Measurements from ENCODE around the gene TAF1B. TPM values are rescaled to one million over a fixed set of nuclear protein-coding genes. Genes with fewer than 3 reads are reported as not detected.

TAF1B gene
- total RNA-seq, 6 experiments from 2014 or later, result 4.8 to 8.1 (median 6.6) TPM

- TF ChIP-seq CTCF (IDR thresholded peaks at IDR 0.05) (no peak), POLR2A (IDR thresholded peaks at IDR 0.05) (no peak)
- Histone ChIP-seq H3K4me1 (no peaks in the 10 kb centered on the region), H3K36me3 (no peaks in the 10 kb centered on the region), H3K9me3 (no peaks in the 10 kb centered on the region), H3K27ac (no peak overlapping the region), H3K4me3 (no peak overlapping the region), H3K27me3 (no peaks in the 10 kb centered on the region)
- DNase-seq, result no peak
- intact Hi-C loops (cut with DNase I), result no loop called here
- no peak for ATAC-seq
- WGBS (ENCODE audit: insufficient coverage, low coverage, low lambda C conversion rate, missing lambda C conversion rate), result 78% methylated on average over 5 of the region's 5 CpGs
These were observed 18.1 kb upstream of the TAF1B start for GRCh38 chr2:9824956-9825720.

- no peaks in the 10 kb centered on the region for H3K4me1 ChIP-seq
- intact Hi-C loops (cut with DNase I), result no loop called here
- DNase-seq, result no peak
- H3K36me3 ChIP-seq, result no peaks in the 10 kb centered on the region
- no peaks in the 10 kb centered on the region for H3K27me3 ChIP-seq
- TF ChIP-seq CTCF (IDR thresholded peaks at IDR 0.05) (no peak), POLR2A (IDR thresholded peaks at IDR 0.05) (no peak)
- no peaks in the 10 kb centered on the region for H3K9me3 ChIP-seq
- H3K27ac ChIP-seq, result no peak overlapping the region
- ATAC-seq, result no peak
- no peak overlapping the region for H3K4me3 ChIP-seq
- 86% methylated on average over 4 of the region's 4 CpGs for WGBS (ENCODE audit: insufficient coverage, low coverage, low lambda C conversion rate, missing lambda C conversion rate)
These were observed 17.1 kb upstream of the TAF1B start for GRCh38 chr2:9826208-9826607.

GRCh38 chr2:9830685-9831410 is 12.4 kb upstream of the TAF1B start:
- Histone ChIP-seq H3K9me3 (no peaks in the 10 kb centered on the region), H3K27ac (no peak overlapping the region), H3K27me3 (no peaks in the 10 kb centered on the region), H3K36me3 (no peaks in the 10 kb centered on the region), H3K4me1 (no peaks in the 10 kb centered on the region), H3K4me3 (no peak overlapping the region)
- TF ChIP-seq POLR2A (IDR thresholded peaks at IDR 0.05), result no peak
- no peak for TF ChIP-seq CTCF (IDR thresholded peaks at IDR 0.05)
- intact Hi-C loops (cut with DNase I), result no loop called here
- no peak for DNase-seq
- peak in 1 of 4 donors; percentile 23 for ATAC-seq
- WGBS (ENCODE audit: insufficient coverage, low coverage, low lambda C conversion rate, missing lambda C conversion rate), result 56% methylated on average over 3 of the region's 5 CpGs

- Histone ChIP-seq H3K36me3 (no peaks in the 10 kb centered on the region), H3K4me3 (no peak overlapping the region), H3K9me3 (no peaks in the 10 kb centered on the region), H3K27me3 (no peaks in the 10 kb centered on the region), H3K4me1 (no peaks in the 10 kb centered on the region), H3K27ac (no peak overlapping the region)
- DNase-seq (no peak), ATAC-seq (no peak)
- TF ChIP-seq POLR2A (IDR thresholded peaks at IDR 0.05), result no peak
- TF ChIP-seq CTCF (IDR thresholded peaks at IDR 0.05), result no peak
- intact Hi-C loops (cut with DNase I), result no loop called here
- WGBS (ENCODE audit: insufficient coverage, low coverage, low lambda C conversion rate, missing lambda C conversion rate), result 56% methylated on average over 6 of the region's 6 CpGs
These were observed 11.6 kb upstream of the TAF1B start for GRCh38 chr2:9831670-9832069.
